Measurements from ENCODE around the gene UBB. TPM values are rescaled to one million over a fixed set of nuclear protein-coding genes. Genes with fewer than 3 reads are reported as not detected.
A peak's percentile ranks its signal among the peaks of the same experiment; 100 is the strongest.
"Not testable (repeated sequence)": the region's sequence is repeated elsewhere in the genome, so short reads cannot be mapped to it uniquely, and the experiment has no call there.

Gene UBB
- total RNA-seq, 1 experiment from 2014 or later = 2,970 TPM

GRCh38 chr17:16384557-16384956 is 3.7 kb downstream of the UBB start:
- H3K4me2 ChIP-seq (ENCODE audit: low read length) = no peak overlapping the region
- no peak overlapping the region for H3K4me3 ChIP-seq (ENCODE audit: low read length)

GRCh38 chr17:16386126-16386507 is 5.2 kb downstream of the UBB start:
- H3K4me2 ChIP-seq (ENCODE audit: low read length) = peak overlapping the region; percentile 87

More at GRCh38 chr17:16384557-16384956, 3.7 kb downstream of the UBB start:
- Histone ChIP-seq H3K4me1 (ENCODE audit: insufficient read depth, low read length) (peaks cover 16% of the 10 kb centered on the region), H3K79me2 (ENCODE audit: low read length) (peaks cover 27% of the 10 kb centered on the region), H3K9ac (ENCODE audit: low read length) (no peak overlapping the region), H3K9me2 (replicated peaks; ENCODE audit: low read length) (no peaks in the 10 kb centered on the region), H3K27ac (ENCODE audit: low read length) (no peak overlapping the region), H3K27me3 (ENCODE audit: low read length) (no peaks in the 10 kb centered on the region), H3K36me3 (ENCODE audit: low read depth, low read length) (peaks cover 14% of the 10 kb centered on the region), H4K20me1 (ENCODE audit: low read length) (peaks cover 27% of the 10 kb centered on the region), H3K9me3 (ENCODE audit: low read length) (no peaks in the 10 kb centered on the region), H2AFZ (ENCODE audit: low read length) (no peak overlapping the region), H3F3A (ENCODE audit: low read length, unreplicated experiment) (peaks cover 11% of the 10 kb centered on the region)
- BruUV-seq (replicated peaks) = no TSS peak
- ChIA-PET POLR2A (ENCODE audit: unreplicated experiment) (interaction anchor here (0.6 kb wide), 1 partner anchor 103 kb away, joined by 3 read pairs; no protein-coding TSS in a partner anchor), CTCF (no interaction called here)
- ATAC-seq = no peak
- no peak for TF ChIP-seq EZH2phosphoT487 (IDR thresholded peaks at IDR 0.05; ENCODE audit: borderline replicate concordance, low read length)
- TF ChIP-seq EZH2 (IDR thresholded peaks at IDR 0.05; ENCODE audit: low read length, unreplicated experiment) = no peak
- TF ChIP-seq CTCF (conservative IDR thresholded peaks at IDR 0.05; ENCODE audit: low read depth, low read length) = no peak
- DNase-seq = peak; percentile 25
- intact Hi-C loops (cut with micrococcal nuclease) = no loop called here

GRCh38 chr17:16391451-16391850 is 10.6 kb downstream of the UBB start:
- H3F3A ChIP-seq (ENCODE audit: low read length, unreplicated experiment) = no peaks in the 10 kb centered on the region
- TF ChIP-seq CTCF (conservative IDR thresholded peaks at IDR 0.05; ENCODE audit: low read depth, low read length) (no peak), EZH2 (IDR thresholded peaks at IDR 0.05; ENCODE audit: low read length, unreplicated experiment) (no peak), EZH2phosphoT487 (IDR thresholded peaks at IDR 0.05; ENCODE audit: borderline replicate concordance, low read length) (no peak)
- BruUV-seq (replicated peaks) = no TSS peak
- H3K36me3 ChIP-seq (ENCODE audit: low read depth, low read length) = no peaks in the 10 kb centered on the region
- no peak overlapping the region for H3K9ac ChIP-seq (ENCODE audit: low read length)
- DNase-seq (no peak), ATAC-seq (no peak)
- no peaks in the 10 kb centered on the region for H3K9me2 ChIP-seq (replicated peaks; ENCODE audit: low read length)
- H3K4me3 ChIP-seq (ENCODE audit: low read length) = no peak overlapping the region
- CTCF ChIA-PET = no interaction called here
- no peaks in the 10 kb centered on the region for H3K79me2 ChIP-seq (ENCODE audit: low read length)
- no peak overlapping the region for H3K4me2 ChIP-seq (ENCODE audit: low read length)
- POLR2A ChIA-PET (ENCODE audit: unreplicated experiment) = no interaction called here
- H2AFZ ChIP-seq (ENCODE audit: low read length) = no peak overlapping the region
- no peaks in the 10 kb centered on the region for H3K9me3 ChIP-seq (ENCODE audit: low read length)
- H3K27ac ChIP-seq (ENCODE audit: low read length) = no peak overlapping the region
- intact Hi-C loops (cut with micrococcal nuclease) = no loop called here
- no peaks in the 10 kb centered on the region for H4K20me1 ChIP-seq (ENCODE audit: low read length)
- H3K4me1 ChIP-seq (ENCODE audit: insufficient read depth, low read length) = no peaks in the 10 kb centered on the region
- no peaks in the 10 kb centered on the region for H3K27me3 ChIP-seq (ENCODE audit: low read length)

More at GRCh38 chr17:16386126-16386507, 5.2 kb downstream of the UBB start:
- peak overlapping the region; percentile 65 for H3K4me3 ChIP-seq (ENCODE audit: low read length)
- H2AFZ ChIP-seq (ENCODE audit: low read length) = peak overlapping the region; percentile 89
- BruUV-seq (replicated peaks); H3K9me3 ChIP-seq (ENCODE audit: low read length); POLR2A ChIA-PET (ENCODE audit: unreplicated experiment); ATAC-seq; H3K9me2 ChIP-seq (replicated peaks; ENCODE audit: low read length); DNase-seq; CTCF ChIA-PET; H3K27me3 ChIP-seq (ENCODE audit: low read length): not testable (repeated sequence)
- H3K9ac ChIP-seq (ENCODE audit: low read length) = peak overlapping the region; percentile 69
- H3K79me2 ChIP-seq (ENCODE audit: low read length) = peaks cover 24% of the 10 kb centered on the region
- peaks cover 15% of the 10 kb centered on the region for H3K4me1 ChIP-seq (ENCODE audit: insufficient read depth, low read length)
- peaks cover 27% of the 10 kb centered on the region for H4K20me1 ChIP-seq (ENCODE audit: low read length)
- 0 out of 2 replicates have a peak overlapping the region, but pooled peaks have one; percentile 22 for H3K27ac ChIP-seq (ENCODE audit: low read length)
- intact Hi-C loops (cut with micrococcal nuclease) = loop anchor here (5.0 kb wide), 1 partner anchor 136 kb away; no protein-coding TSS in a partner anchor
- peaks cover 14% of the 10 kb centered on the region for H3K36me3 ChIP-seq (ENCODE audit: low read depth, low read length)
- peaks cover 11% of the 10 kb centered on the region for H3F3A ChIP-seq (ENCODE audit: low read length, unreplicated experiment)

GRCh38 chr17:16392491-16392890 is 11.6 kb downstream of the UBB start:
- H3K9me2 ChIP-seq (replicated peaks; ENCODE audit: low read length); DNase-seq; H3K36me3 ChIP-seq (ENCODE audit: low read depth, low read length); H3K4me1 ChIP-seq (ENCODE audit: insufficient read depth, low read length); BruUV-seq (replicated peaks); H3K9me3 ChIP-seq (ENCODE audit: low read length); intact Hi-C loops (cut with micrococcal nuclease); H3K79me2 ChIP-seq (ENCODE audit: low read length); H3F3A ChIP-seq (ENCODE audit: low read length, unreplicated experiment); ATAC-seq; H4K20me1 ChIP-seq (ENCODE audit: low read length); H3K4me3 ChIP-seq (ENCODE audit: low read length); H3K4me2 ChIP-seq (ENCODE audit: low read length); H3K27me3 ChIP-seq (ENCODE audit: low read length); H2AFZ ChIP-seq (ENCODE audit: low read length); H3K27ac ChIP-seq (ENCODE audit: low read length); H3K9ac ChIP-seq (ENCODE audit: low read length); POLR2A ChIA-PET (ENCODE audit: unreplicated experiment): not testable (repeated sequence)
- CTCF ChIA-PET = interaction anchor here (0.7 kb wide), 1 partner anchor 61 kb away, joined by 3 read pairs; no protein-coding TSS in a partner anchor

- H3K9ac ChIP-seq (ENCODE audit: low read length); H3K36me3 ChIP-seq (ENCODE audit: low read depth, low read length); intact Hi-C loops (cut with micrococcal nuclease); H2AFZ ChIP-seq (ENCODE audit: low read length); H3K9me3 ChIP-seq (ENCODE audit: low read length); H3K9me2 ChIP-seq (replicated peaks; ENCODE audit: low read length); ATAC-seq; H3K79me2 ChIP-seq (ENCODE audit: low read length); H3K4me3 ChIP-seq (ENCODE audit: low read length); BruUV-seq (replicated peaks); CTCF ChIA-PET; H3K27ac ChIP-seq (ENCODE audit: low read length); H3K27me3 ChIP-seq (ENCODE audit: low read length); H3K4me2 ChIP-seq (ENCODE audit: low read length); H4K20me1 ChIP-seq (ENCODE audit: low read length); H3F3A ChIP-seq (ENCODE audit: low read length, unreplicated experiment); DNase-seq: not testable (repeated sequence)
- POLR2A ChIA-PET (ENCODE audit: unreplicated experiment) = interaction anchor here (0.6 kb wide), 1 partner anchor 9 kb away, joined by 3 read pairs; no protein-coding TSS in a partner anchor
- H3K4me1 ChIP-seq (ENCODE audit: insufficient read depth, low read length) = peaks cover 12% of the 10 kb centered on the region
Observed at GRCh38 chr17:16395887-16396286, 15.0 kb downstream of the UBB start.
